Caco-2 (cell line): ENCODE data around the gene FARP1. TPM values are rescaled to one million over a fixed set of nuclear protein-coding genes. Genes with fewer than 3 reads are reported as not detected.

Experiments used
- BruUV-seq: library from RNA; stranded (reverse); fragments of 400-500 nt; replicated peaks from 2 replicates; lab custom pipeline; 2021; lab: Mats Ljungman, UMichigan
- CTCF ChIA-PET: fragments of 300-600 bp; sonication (Branson Sonifier 250); formaldehyde crosslinking; loops from one replicate; lab custom pipeline; 2022; ENCODE audit warnings: antibody characterized with exemption; lab: Charles Lee
- POLR2A ChIA-PET: fragments of 300-600 bp; sonication (Branson Sonifier 250); formaldehyde crosslinking; loops from one replicate; lab custom pipeline; 2022; ENCODE audit warnings: antibody characterized with exemption; lab: Charles Lee
- DNase-seq, 2 experiments: peaks; one replicate each; pipeline versions ENCODE4 v3.0.0 to v3.0.0-alpha.2; 2020 to 2022
- H3K27me3 ChIP-seq: replicated peaks from 2 replicates; pipeline ENCODE4 v1.6.0; 2011; ENCODE audit warnings: low read length; ENCODE audit not compliant: control insufficient read depth, insufficient read depth
- H3K36me3 ChIP-seq: 2 replicates; pipeline ENCODE4 v1.5.1; 2011; ENCODE audit warnings: low read length; ENCODE audit not compliant: control insufficient read depth, insufficient read depth
- H3K4me1 ChIP-seq: fragments of 250-450 bp; sonication (Bioruptor Pico); 2 replicates; pipeline ENCODE4 v1.5.1; 2020; ENCODE audit warnings: mild to moderate bottlenecking
- H3K4me3 ChIP-seq: 2 replicates; pipeline ENCODE4 v1.5.1; 2011; ENCODE audit warnings: low read depth, mild to moderate bottlenecking, control low read depth, low read length
- H3K9me3 ChIP-seq: fragments of 250-450 bp; sonication (Bioruptor Pico); 2 replicates; pipeline ENCODE4 v1.5.1; 2020; ENCODE audit warnings: mild to moderate bottlenecking, moderate library complexity
- H3K27ac Mint-ChIP-seq: one replicate; pipeline ENCODE4 v1.8.0; 2022; ENCODE audit warnings: mixed read lengths; ENCODE audit not compliant: unreplicated experiment
- H3K27me3 Mint-ChIP-seq: one replicate; pipeline ENCODE4 v1.8.0; 2022; ENCODE audit warnings: mixed read lengths; ENCODE audit not compliant: insufficient read depth, unreplicated experiment
- H3K36me3 Mint-ChIP-seq: one replicate; pipeline ENCODE4 v1.8.0; 2022; ENCODE audit warnings: mild to moderate bottlenecking, mixed read lengths; ENCODE audit not compliant: insufficient read depth, unreplicated experiment
- H3K4me1 Mint-ChIP-seq: one replicate; pipeline ENCODE4 v1.8.0; 2022; ENCODE audit warnings: low read depth, mixed read lengths; ENCODE audit not compliant: unreplicated experiment
- H3K4me3 Mint-ChIP-seq: one replicate; pipeline ENCODE4 v1.8.0; 2022; ENCODE audit warnings: mild to moderate bottlenecking, moderate library complexity, mixed read lengths; ENCODE audit not compliant: unreplicated experiment
- H3K9me3 Mint-ChIP-seq: one replicate; pipeline ENCODE4 v1.8.0; 2022; ENCODE audit warnings: mixed read lengths; ENCODE audit not compliant: unreplicated experiment
- CTCF ChIP-seq, 2 experiments: fragments of 200-600 bp in 1 of 2; IDR thresholded peaks; 1 replicate in 1 of 2; 2 replicates in 1 of 2; pipeline versions ENCODE4 v1.5.1 to v1.8.0; 2011 to 2022; ENCODE audit warnings: antibody characterized with exemption in 1 of 2, control low read depth in 1 of 2, inconsistent platforms in 1 of 2, low read depth in 1 of 2, low read length in 1 of 2, mild to moderate bottlenecking in 1 of 2, moderate library complexity in 1 of 2; ENCODE audit not compliant: insufficient read depth in 1 of 2, severe bottlenecking in 1 of 2, unreplicated experiment in 1 of 2
- intact Hi-C: fragments of 100-400 bp; cut with micrococcal nuclease; formaldehyde crosslinking; loops from one replicate; pipeline ENCODE4 v1.10.0; 2022; ENCODE audit not compliant: unreplicated experiment
- total RNA-seq: library from RNA; stranded (reverse); gene quantifications from 2 replicates; pipeline ENCODE4 v1.2.3, GENCODE V29; 2022

FARP1 gene
- total RNA-seq, 1 experiment from 2014 or later, result 189 TPM

GRCh38 chr13:98439126-98439828 lies 296.4 kb downstream of the FARP1 start:
- no peaks in the 10 kb centered on the region for H3K9me3 ChIP-seq
- TF ChIP-seq CTCF (IDR thresholded peaks at IDR 0.05; ENCODE audit: insufficient read depth in 1 of 2, low read depth in 1 of 2, low read length in 1 of 2, severe bottlenecking in 1 of 2, unreplicated experiment in 1 of 2), result no peak
- no peaks in the 10 kb centered on the region for H3K9me3 Mint-ChIP-seq
- peaks cover 90% of the 10 kb centered on the region for H3K36me3 Mint-ChIP-seq
- intact Hi-C loops, result no loop called here
- POLR2A ChIA-PET, result no interaction called here
- H3K4me3 ChIP-seq, result no peak overlapping the region
- H3K36me3 ChIP-seq, result peaks cover 3% of the 10 kb centered on the region; the same call in 1 of the 2 replicates
- H3K4me1 ChIP-seq, result no peaks in the 10 kb centered on the region
- H3K27ac Mint-ChIP-seq, result peak overlapping the region; percentile 67
- CTCF ChIA-PET, result no interaction called here
- H3K4me1 Mint-ChIP-seq, result peaks cover 13% of the 10 kb centered on the region
- H3K4me3 Mint-ChIP-seq, result no peak overlapping the region
- no TSS peak for BruUV-seq
- no peaks in the 10 kb centered on the region for H3K27me3 Mint-ChIP-seq
- H3K27me3 ChIP-seq, result no peaks in the 10 kb centered on the region
- no peak for DNase-seq

- H3K27me3 ChIP-seq, result no peaks in the 10 kb centered on the region
- no peak overlapping the region for H3K4me3 Mint-ChIP-seq
- peaks cover 97% of the 10 kb centered on the region for H3K36me3 Mint-ChIP-seq
- no peaks in the 10 kb centered on the region for H3K9me3 ChIP-seq
- no peaks in the 10 kb centered on the region for H3K9me3 Mint-ChIP-seq
- BruUV-seq, result no TSS peak
- no peak for DNase-seq
- intact Hi-C loops, result no loop called here
- ChIA-PET POLR2A (no interaction called here), CTCF (interaction anchor here (1.5 kb wide), 1 partner anchor 233 kb away, joined by 4 read pairs; no protein-coding TSS in a partner anchor)
- TF ChIP-seq CTCF (IDR thresholded peaks at IDR 0.05; ENCODE audit: insufficient read depth in 1 of 2, low read depth in 1 of 2, low read length in 1 of 2, severe bottlenecking in 1 of 2, unreplicated experiment in 1 of 2), result no peak
- no peaks in the 10 kb centered on the region for H3K4me1 ChIP-seq
- H3K27ac Mint-ChIP-seq, result peak overlapping the region; percentile 67
- no peaks in the 10 kb centered on the region for H3K27me3 Mint-ChIP-seq
- no peak overlapping the region for H3K4me3 ChIP-seq
- peaks cover 3% of the 10 kb centered on the region; the same call in 1 of the 2 replicates for H3K36me3 ChIP-seq
- H3K4me1 Mint-ChIP-seq, result peaks cover 14% of the 10 kb centered on the region
These were observed 297.0 kb downstream of the FARP1 start for GRCh38 chr13:98439896-98440295.

- TF ChIP-seq CTCF (IDR thresholded peaks at IDR 0.05; ENCODE audit: insufficient read depth in 1 of 2, low read depth in 1 of 2, low read length in 1 of 2, severe bottlenecking in 1 of 2, unreplicated experiment in 1 of 2), result no peak
- peaks cover 14% of the 10 kb centered on the region for H3K4me1 Mint-ChIP-seq
- no peaks in the 10 kb centered on the region for H3K27me3 ChIP-seq
- POLR2A ChIA-PET, result no interaction called here
- DNase-seq, result no peak
- no peaks in the 10 kb centered on the region for H3K27me3 Mint-ChIP-seq
- no peaks in the 10 kb centered on the region for H3K9me3 ChIP-seq
- H3K27ac Mint-ChIP-seq, result peak overlapping the region; percentile 76
- intact Hi-C loops, result no loop called here
- CTCF ChIA-PET, result interaction anchor here (1.5 kb wide), 1 partner anchor 233 kb away, joined by 4 read pairs; no protein-coding TSS in a partner anchor
- BruUV-seq, result no TSS peak
- no peak overlapping the region for H3K4me3 Mint-ChIP-seq
- H3K4me1 ChIP-seq, result no peaks in the 10 kb centered on the region
- H3K9me3 Mint-ChIP-seq, result no peaks in the 10 kb centered on the region
- H3K36me3 Mint-ChIP-seq, result peaks cover 100% of the 10 kb centered on the region
- H3K4me3 ChIP-seq, result no peak overlapping the region
- H3K36me3 ChIP-seq, result peaks cover 6% of the 10 kb centered on the region; the same call in 1 of the 2 replicates
These were observed 297.6 kb downstream of the FARP1 start for GRCh38 chr13:98440390-98441055.
